ENCODE data around the gene ABCA9.
"Not testable (repeated sequence)": the region's sequence is repeated elsewhere in the genome, so short reads cannot be mapped to it uniquely, and the experiment has no call there.

Gene ABCA9

GRCh38 chr17:69009930-69010329 is 50.8 kb downstream of the ABCA9 start:
- DNase-seq (ENCODE audit: low read depth) = no peak
- TF ChIP-seq CTCF (IDR thresholded peaks at IDR 0.05; ENCODE audit: control insufficient read depth, extremely low read depth, insufficient read depth) = no peak
- no peak overlapping the region for H3K4me3 ChIP-seq (ENCODE audit: low read depth, low read length)

- not testable (repeated sequence) for DNase-seq (ENCODE audit: low read depth); H3K4me3 ChIP-seq (ENCODE audit: low read depth, low read length)
These were observed 56.0 kb downstream of the ABCA9 start for GRCh38 chr17:69004759-69005158.

GRCh38 chr17:68999743-69000142 is 61.0 kb downstream of the ABCA9 start:
- DNase-seq (ENCODE audit: low read depth); H3K4me3 ChIP-seq (ENCODE audit: low read depth, low read length): not testable (repeated sequence)

- no peak for TF ChIP-seq CTCF (IDR thresholded peaks at IDR 0.05; ENCODE audit: control insufficient read depth, extremely low read depth, insufficient read depth)
- no peak overlapping the region for H3K4me3 ChIP-seq (ENCODE audit: low read depth, low read length)
- DNase-seq (ENCODE audit: low read depth) = no peak
These were observed 67.6 kb downstream of the ABCA9 start for GRCh38 chr17:68993112-68993511.

GRCh38 chr17:68987966-68988365 is 72.8 kb downstream of the ABCA9 start:
- H3K4me3 ChIP-seq (ENCODE audit: low read depth, low read length) = no peak overlapping the region
- no peak for TF ChIP-seq CTCF (IDR thresholded peaks at IDR 0.05; ENCODE audit: control insufficient read depth, extremely low read depth, insufficient read depth)
- DNase-seq (ENCODE audit: low read depth) = no peak

- H3K4me3 ChIP-seq (ENCODE audit: low read depth, low read length) = no peak overlapping the region
- TF ChIP-seq CTCF (IDR thresholded peaks at IDR 0.05; ENCODE audit: control insufficient read depth, extremely low read depth, insufficient read depth) = no peak
- no peak for DNase-seq (ENCODE audit: low read depth)
These were observed 79.4 kb downstream of the ABCA9 start for GRCh38 chr17:68981288-68981687.

GRCh38 chr17:68973098-68973846 is 87.5 kb downstream of the ABCA9 start:
- TF ChIP-seq CTCF (IDR thresholded peaks at IDR 0.05; ENCODE audit: control insufficient read depth, extremely low read depth, insufficient read depth) = no peak

GRCh38 chr17:68972119-68972704 is 88.5 kb downstream of the ABCA9 start:
- TF ChIP-seq CTCF (IDR thresholded peaks at IDR 0.05; ENCODE audit: control insufficient read depth, extremely low read depth, insufficient read depth) = peak; percentile 55
- DNase-seq (ENCODE audit: low read depth) = no peak
- no peak overlapping the region for H3K4me3 ChIP-seq (ENCODE audit: low read depth, low read length)

More at GRCh38 chr17:68973098-68973846, 87.5 kb downstream of the ABCA9 start:
- no peak overlapping the region for H3K4me3 ChIP-seq (ENCODE audit: low read depth, low read length)
- DNase-seq (ENCODE audit: low read depth) = no peak
